ENCODE measurements around the gene GNB1L. TPM values are rescaled to one million over a fixed set of nuclear protein-coding genes. Genes with fewer than 3 reads are reported as not detected.

GNB1L gene
- total and polyA plus RNA-seq, 8 donors, result 2.1 to 4.8 (median 3.6) TPM

DNA sequence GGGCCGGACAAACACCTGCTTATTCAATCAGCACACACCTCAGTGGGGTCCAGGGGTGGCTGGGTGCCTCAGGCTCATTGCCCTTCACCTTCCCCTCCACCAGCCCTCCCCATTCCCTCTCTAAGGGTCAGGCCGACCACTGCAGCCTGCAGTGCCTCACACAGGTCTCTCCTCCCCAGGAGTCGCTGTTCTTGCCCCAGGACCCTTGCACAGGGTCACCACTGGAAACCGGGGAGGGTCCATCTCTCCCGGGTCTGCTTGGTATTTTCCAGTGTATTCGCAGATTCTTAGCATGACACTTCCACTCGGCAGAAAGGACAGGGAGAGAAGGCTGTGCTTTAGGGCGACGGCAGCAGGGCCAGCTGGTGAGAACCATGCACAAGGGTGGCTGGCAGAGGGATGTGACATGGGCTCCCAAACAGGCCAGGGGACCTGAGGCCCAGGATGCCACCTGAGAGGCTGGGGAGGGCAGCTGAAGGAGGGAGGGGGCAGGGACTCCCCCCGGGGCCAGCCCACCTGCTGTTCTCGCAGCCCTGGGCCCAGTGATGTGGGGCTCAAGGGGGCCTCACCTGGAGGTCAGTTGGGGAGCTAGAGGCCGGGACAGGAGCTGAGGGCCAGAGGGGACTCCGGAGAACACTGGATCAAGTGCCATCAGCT, 110.2 kb downstream of the GNB1L start:
- FAIRE-seq (no peak), ATAC-seq (no peak), DNase-seq (no peak)
- intact Hi-C loops (cut with DNase I), result loop anchor here in 1 of 3 donors (5.0 kb wide), 1 partner anchor 158 kb away; no protein-coding TSS in a partner anchor
- Histone ChIP-seq H3K9me3 (no peaks in the 10 kb centered on the region), H3K36me3 (no peaks in the 10 kb centered on the region), H3K27me3 (no peaks in the 10 kb centered on the region), H3K4me1 (no peaks in the 10 kb centered on the region), H3K27ac (no peak overlapping the region), H3K4me3 (no peak overlapping the region)
- 71 to 79% methylated on average over 13 of the region's 13 CpGs for WGBS, 2 donors
- no peak for TF ChIP-seq CTCF (IDR thresholded peaks at IDR 0.05)

DNA sequence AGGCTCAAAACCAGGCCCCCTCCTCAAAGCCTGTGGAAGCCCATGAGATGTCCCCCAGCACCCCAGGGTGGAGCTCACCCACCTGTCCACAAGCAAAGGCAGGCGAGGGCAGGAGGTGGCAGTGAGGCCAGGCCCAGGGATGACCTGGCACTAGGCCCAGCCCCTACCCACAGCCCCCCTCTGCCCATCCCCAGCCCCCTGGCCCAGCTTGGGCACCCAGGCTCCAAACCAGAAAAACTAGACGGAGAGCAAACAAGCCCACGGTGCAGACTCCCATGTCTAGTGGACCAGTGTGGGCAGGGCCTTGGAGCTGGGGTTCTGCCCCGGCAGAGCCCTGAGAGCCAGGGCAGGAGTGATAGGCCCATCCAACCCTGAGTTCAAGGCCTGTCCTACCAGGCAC, 111.0 kb downstream of the GNB1L start:
- H3K4me3 ChIP-seq, result no peak overlapping the region
- H3K27me3 ChIP-seq, result no peaks in the 10 kb centered on the region
- H3K36me3 ChIP-seq, result no peaks in the 10 kb centered on the region
- no peak for TF ChIP-seq CTCF (IDR thresholded peaks at IDR 0.05)
- no peak overlapping the region for H3K27ac ChIP-seq
- WGBS, 2 donors, result 44 to 52% methylated on average over 4 of the region's 4 CpGs
- ATAC-seq (no peak), FAIRE-seq (no peak), DNase-seq (no peak)
- no peaks in the 10 kb centered on the region for H3K4me1 ChIP-seq
- H3K9me3 ChIP-seq, result no peaks in the 10 kb centered on the region
- intact Hi-C loops (cut with DNase I), result loop anchor here in 1 of 3 donors (5.0 kb wide), 1 partner anchor 159 kb away; no protein-coding TSS in a partner anchor

GRCh38 chr22:19743081-19743480, 111.6 kb downstream of the GNB1L start:
- no peaks in the 10 kb centered on the region for H3K9me3 ChIP-seq
- no peak for TF ChIP-seq CTCF (IDR thresholded peaks at IDR 0.05)
- H3K4me3 ChIP-seq, result no peak overlapping the region
- H3K27ac ChIP-seq, result no peak overlapping the region
- intact Hi-C loops (cut with DNase I), result loop anchor here in 1 of 3 donors (5.0 kb wide), 1 partner anchor 159 kb away; no protein-coding TSS in a partner anchor
- WGBS, 2 donors, result 77 to 85% methylated on average over 6 of the region's 6 CpGs
- H3K4me1 ChIP-seq, result no peaks in the 10 kb centered on the region
- no peak for ATAC-seq
- FAIRE-seq, result no peak
- no peaks in the 10 kb centered on the region for H3K27me3 ChIP-seq
- no peak for DNase-seq
- no peaks in the 10 kb centered on the region for H3K36me3 ChIP-seq

DNA sequence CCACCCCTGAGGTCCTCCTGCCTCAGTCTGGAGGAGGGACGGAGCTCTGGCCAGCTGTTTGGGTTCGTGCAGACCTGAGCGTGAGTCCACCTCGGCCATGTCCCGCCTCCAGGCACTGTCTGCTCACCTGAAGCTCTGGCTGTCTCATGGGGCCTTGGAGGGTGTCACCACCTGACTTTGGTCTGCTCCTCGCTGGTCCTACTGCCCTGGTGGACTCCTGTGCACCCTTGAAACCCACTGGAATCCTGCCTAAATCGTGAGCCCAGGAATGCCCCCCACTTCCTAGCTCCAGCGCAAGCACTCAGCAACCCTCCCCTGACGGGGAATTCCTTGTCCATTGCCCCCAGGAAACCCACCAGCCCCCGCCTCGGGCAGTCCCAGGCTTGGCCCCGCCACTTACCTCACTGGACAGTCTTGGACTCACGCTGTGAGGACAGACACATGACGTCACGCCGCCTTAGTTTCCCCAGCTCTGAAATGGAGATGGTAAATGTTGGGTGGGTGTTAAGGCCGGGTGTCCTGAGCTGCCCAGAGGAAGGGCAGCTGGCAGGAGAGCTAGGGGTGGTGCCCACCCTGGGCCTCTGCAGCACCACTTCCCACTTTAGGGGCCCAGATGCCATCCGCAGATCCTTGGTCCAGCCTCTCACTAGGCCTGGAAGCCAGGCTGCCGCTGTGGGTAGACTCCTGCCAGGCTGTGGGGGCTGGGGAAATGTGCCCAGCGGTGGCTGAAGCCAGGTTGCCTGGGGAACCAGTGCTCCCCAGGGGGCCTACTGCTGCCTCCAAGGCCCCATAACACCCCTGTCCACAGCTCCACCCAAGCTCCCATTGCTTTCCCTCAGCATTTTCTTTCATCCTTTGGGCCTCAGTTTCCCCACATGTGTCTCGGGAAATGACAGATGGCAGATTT, 112.3 kb downstream of the GNB1L start:
- no peaks in the 10 kb centered on the region for H3K36me3 ChIP-seq
- 76 to 88% methylated on average over 20 to 21 of the region's 21 CpGs for WGBS, 2 donors
- ATAC-seq, result no peak
- H3K27me3 ChIP-seq, result no peaks in the 10 kb centered on the region
- TF ChIP-seq CTCF (IDR thresholded peaks at IDR 0.05), result no peak
- FAIRE-seq, result no peak
- no peak overlapping the region for H3K27ac ChIP-seq
- H3K4me3 ChIP-seq, result no peak overlapping the region
- intact Hi-C loops (cut with DNase I), result loop anchor here in 1 of 3 donors (5.0 kb wide), 1 partner anchor 160 kb away; no protein-coding TSS in a partner anchor
- no peaks in the 10 kb centered on the region for H3K9me3 ChIP-seq
- DNase-seq, result no peak
- H3K4me1 ChIP-seq, result no peaks in the 10 kb centered on the region

All from pancreas (tissue), 10 donors.